ENCODE data around the gene PCMTD2.

GRCh38 chr20:64280460-64280843, 24.9 kb downstream of the PCMTD2 start:
- TF ChIP-seq CTCF (IDR thresholded peaks at IDR 0.05): no peak
- no peak for TF ChIP-seq SMAD3 (CRISPR knock-in tag; IDR thresholded peaks at IDR 0.05; ENCODE audit: borderline replicate concordance)
- TF ChIP-seq, protein P1, sequence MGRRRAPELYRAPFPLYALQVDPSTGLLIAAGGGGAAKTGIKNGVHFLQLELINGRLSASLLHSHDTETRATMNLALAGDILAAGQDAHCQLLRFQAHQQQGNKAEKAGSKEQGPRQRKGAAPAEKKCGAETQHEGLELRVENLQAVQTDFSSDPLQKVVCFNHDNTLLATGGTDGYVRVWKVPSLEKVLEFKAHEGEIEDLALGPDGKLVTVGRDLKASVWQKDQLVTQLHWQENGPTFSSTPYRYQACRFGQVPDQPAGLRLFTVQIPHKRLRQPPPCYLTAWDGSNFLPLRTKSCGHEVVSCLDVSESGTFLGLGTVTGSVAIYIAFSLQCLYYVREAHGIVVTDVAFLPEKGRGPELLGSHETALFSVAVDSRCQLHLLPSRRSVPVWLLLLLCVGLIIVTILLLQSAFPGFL (CRISPR knock-in tag; IDR thresholded peaks at IDR 0.05; ENCODE audit: borderline replicate concordance): no peak
- TF ChIP-seq, protein P2, sequence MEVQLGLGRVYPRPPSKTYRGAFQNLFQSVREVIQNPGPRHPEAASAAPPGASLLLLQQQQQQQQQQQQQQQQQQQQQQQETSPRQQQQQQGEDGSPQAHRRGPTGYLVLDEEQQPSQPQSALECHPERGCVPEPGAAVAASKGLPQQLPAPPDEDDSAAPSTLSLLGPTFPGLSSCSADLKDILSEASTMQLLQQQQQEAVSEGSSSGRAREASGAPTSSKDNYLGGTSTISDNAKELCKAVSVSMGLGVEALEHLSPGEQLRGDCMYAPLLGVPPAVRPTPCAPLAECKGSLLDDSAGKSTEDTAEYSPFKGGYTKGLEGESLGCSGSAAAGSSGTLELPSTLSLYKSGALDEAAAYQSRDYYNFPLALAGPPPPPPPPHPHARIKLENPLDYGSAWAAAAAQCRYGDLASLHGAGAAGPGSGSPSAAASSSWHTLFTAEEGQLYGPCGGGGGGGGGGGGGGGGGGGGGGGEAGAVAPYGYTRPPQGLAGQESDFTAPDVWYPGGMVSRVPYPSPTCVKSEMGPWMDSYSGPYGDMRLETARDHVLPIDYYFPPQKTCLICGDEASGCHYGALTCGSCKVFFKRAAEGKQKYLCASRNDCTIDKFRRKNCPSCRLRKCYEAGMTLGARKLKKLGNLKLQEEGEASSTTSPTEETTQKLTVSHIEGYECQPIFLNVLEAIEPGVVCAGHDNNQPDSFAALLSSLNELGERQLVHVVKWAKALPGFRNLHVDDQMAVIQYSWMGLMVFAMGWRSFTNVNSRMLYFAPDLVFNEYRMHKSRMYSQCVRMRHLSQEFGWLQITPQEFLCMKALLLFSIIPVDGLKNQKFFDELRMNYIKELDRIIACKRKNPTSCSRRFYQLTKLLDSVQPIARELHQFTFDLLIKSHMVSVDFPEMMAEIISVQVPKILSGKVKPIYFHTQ (CRISPR knock-in tag; IDR thresholded peaks at IDR 0.05): no peak
- TF ChIP-seq, protein P3, sequence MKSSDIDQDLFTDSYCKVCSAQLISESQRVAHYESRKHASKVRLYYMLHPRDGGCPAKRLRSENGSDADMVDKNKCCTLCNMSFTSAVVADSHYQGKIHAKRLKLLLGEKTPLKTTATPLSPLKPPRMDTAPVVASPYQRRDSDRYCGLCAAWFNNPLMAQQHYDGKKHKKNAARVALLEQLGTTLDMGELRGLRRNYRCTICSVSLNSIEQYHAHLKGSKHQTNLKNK (CRISPR knock-in tag; IDR thresholded peaks at IDR 0.05): no peak
- no peak for TF ChIP-seq NR1H2 (CRISPR knock-in tag; IDR thresholded peaks at IDR 0.05)
- no peak for TF ChIP-seq USF2 (CRISPR knock-in tag; IDR thresholded peaks at IDR 0.05)
- TF ChIP-seq KAT7 (CRISPR knock-in tag; IDR thresholded peaks at IDR 0.05; ENCODE audit: borderline replicate concordance): no peak
- TF ChIP-seq TCF7 (CRISPR knock-in tag; IDR thresholded peaks at IDR 0.05; ENCODE audit: low read depth): no peak
- TF ChIP-seq SP1 (CRISPR knock-in tag; conservative IDR thresholded peaks at IDR 0.05): no peak
- TF ChIP-seq IRF1 (CRISPR knock-in tag; IDR thresholded peaks at IDR 0.05): no peak
- TF ChIP-seq ELF4 (CRISPR knock-in tag; IDR thresholded peaks at IDR 0.05; ENCODE audit: low read depth): no peak

Data from WTC11 (cell line).